Measurements from ENCODE around the gene TEAD1.

The TEAD1 gene

GRCh38 chr11:12666915-12667314, 7.3 kb upstream of the TEAD1 start:
- no peak for DNase-seq

DNA sequence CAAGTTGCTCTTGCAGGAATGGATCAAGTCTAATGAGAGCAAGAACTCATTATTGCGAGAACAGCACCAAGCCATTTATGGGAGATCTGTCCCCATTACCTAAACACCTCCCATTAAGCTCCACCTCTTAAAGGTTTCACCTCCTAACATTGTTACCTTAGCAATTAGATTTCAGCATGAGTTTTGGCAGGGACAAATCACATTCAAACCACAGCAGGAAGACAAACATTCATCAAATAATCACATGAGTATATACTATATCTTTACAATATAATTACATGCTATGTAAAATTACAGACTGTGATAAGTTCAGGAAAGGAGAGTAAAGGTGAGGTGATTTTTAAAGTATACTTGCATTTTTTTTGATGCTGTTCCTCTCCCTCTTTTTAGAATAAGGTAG, 6.6 kb upstream of the TEAD1 start:
- no peak for DNase-seq

DNA sequence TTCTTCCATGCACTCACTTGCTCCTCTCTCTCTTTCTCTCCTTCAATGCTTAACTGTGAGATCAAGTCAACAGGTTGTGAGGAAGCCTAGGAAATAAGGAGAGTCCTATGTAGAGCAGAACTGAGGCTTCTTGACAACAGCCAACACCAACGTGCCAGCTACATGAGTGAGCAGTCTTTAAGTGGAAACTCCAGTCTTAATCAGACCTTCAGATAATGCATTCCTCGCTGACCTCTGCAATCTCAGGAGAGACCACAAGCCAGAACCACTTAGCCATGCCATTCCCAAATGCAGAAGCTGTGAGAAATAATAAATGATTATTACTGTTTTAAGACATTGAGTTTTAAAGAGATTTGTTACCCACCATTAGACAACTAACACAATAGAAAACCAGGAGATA, 6.1 kb upstream of the TEAD1 start:
- no peak for DNase-seq

DNA sequence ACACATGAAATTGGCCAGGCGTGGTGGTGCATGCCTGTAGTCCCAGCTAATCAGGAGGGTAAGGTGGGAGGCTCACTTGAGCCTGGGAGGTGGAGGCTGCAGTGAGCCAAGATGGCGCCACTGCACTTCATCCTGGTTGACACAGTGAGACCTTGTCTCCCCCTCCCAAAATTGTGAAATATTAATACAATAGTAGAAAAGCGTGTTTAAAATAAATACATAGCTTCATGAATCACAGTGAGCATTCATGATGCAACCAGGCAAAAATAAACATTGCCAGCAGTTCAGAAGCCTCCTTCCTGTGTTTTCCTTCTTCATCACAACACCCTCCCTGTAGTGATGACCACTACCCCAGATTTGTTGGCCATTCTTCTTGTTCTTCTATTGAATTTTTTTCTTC, 4.3 kb upstream of the TEAD1 start:
- no peak for DNase-seq

- no peak for DNase-seq
Observed at GRCh38 chr11:12671370-12671769, 2.9 kb upstream of the TEAD1 start.

GRCh38 chr11:12673601-12673923, 659 bp upstream of the TEAD1 start:
- no peak for DNase-seq

DNA sequence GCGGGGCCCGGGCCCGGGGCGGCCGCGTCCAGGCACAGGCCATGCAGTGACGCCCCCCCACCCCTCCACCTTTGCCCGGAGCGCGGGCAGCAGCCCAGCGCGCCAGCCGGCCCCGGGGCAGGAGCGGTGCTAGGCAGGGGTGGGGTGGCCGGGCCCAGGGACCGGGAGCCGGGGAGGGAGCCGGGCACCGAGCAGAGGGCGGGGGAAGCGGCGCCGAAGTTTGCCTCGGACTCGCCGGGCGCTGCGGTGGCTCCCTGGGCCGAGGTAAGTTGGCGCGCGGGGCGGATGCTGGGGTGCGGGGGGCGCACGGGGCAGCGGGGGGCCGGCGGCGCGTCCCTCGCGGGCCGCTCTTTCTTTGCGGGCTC, 332 bp downstream of the TEAD1 start:
- peak in 4 of 58 donors; percentile 41 to 50 (median 48) for DNase-seq

GRCh38 chr11:12674936-12675696, 895 bp downstream of the TEAD1 start:
- DNase-seq = peak in 28 of 58 donors; percentile 5 to 63 (median 24)

DNA sequence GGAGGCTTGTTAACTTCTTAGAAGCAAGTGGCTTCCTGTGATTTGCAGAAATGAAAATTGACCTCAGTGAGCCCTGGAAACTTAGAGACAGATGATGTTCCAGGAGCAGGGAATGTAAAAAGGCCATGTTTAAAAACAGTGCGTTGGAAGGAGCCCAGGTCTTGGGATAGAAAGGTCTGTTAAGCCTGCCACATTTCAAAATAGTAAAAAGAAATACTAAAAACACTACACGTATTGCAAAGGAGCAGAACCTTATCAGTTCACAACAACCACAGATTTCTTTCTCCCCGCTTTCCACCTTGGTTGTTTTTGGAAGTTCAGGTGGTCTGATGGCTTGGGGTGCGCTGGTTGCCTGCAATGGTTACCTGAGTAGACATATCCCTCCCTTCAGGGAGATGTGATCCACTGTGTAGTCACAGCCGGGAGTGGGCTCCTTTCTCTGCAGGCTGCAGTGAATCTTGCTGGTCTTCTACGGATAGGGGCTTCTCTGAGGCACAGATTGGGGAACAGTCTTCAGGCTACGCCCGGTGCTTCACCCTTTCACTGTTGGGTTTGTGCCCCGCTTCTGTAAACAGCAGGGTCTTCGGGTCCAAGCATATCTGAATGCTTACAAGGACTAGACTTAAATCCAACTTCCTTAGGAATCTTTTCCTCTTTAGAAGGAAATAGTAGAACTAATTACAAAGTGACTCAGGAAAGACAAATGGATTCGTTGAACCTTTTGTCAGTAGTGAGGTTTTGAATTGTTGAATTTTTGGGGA, 1.9 kb downstream of the TEAD1 start:
- DNase-seq = peak in 3 of 58 donors; percentile 5 to 16 (median 9)

DNA sequence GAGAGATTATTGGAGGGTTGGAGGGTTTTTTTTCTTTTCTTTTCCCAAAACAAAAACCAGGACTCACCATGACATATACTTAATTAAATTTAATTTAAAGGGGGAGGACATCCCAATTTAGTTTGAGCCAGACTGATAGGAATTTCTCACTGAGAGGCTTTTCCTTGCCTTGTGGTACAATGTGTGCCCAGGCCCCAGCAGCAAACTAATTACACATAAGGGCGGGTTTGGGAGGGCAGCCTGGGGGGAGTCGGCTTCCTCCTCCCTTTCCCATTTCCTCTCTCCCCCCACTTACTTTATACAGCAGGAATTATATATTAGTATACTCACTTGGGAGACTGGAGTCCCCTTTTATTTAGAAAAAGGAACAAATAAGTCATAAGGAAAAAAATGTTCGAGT, 2.9 kb downstream of the TEAD1 start:
- peak in 1 of 58 donors; percentile 6 for DNase-seq

- DNase-seq = no peak
Observed at GRCh38 chr11:12678092-12678491, 3.9 kb downstream of the TEAD1 start.

GRCh38 chr11:12678991-12679390, 4.8 kb downstream of the TEAD1 start:
- no peak for DNase-seq

DNA sequence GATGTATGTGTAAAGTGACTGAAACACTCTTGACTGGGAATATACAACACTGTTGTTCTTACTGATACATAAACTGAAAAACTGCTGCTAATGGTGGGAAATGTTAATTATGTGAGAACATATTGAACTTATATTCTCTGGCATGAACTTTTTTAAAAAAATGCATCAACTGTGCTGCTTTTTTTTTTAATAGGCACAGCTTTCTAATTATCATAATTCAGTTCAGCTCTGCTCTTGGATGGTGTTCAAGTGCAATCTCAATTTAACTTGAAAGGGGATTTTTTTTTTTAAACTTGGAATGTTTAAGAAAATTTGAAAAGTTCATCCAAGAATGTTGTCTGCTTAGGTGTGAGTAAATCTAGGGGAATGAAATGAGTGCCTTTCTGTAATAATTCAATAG, 5.2 kb downstream of the TEAD1 start:
- no peak for DNase-seq

- DNase-seq = peak in 57 of 58 donors; percentile 3 to 92 (median 76)
Observed at GRCh38 chr11:12680246-12680939, 6.2 kb downstream of the TEAD1 start.

GRCh38 chr11:12680940-12681258, 6.7 kb downstream of the TEAD1 start:
- DNase-seq = no peak

DNA sequence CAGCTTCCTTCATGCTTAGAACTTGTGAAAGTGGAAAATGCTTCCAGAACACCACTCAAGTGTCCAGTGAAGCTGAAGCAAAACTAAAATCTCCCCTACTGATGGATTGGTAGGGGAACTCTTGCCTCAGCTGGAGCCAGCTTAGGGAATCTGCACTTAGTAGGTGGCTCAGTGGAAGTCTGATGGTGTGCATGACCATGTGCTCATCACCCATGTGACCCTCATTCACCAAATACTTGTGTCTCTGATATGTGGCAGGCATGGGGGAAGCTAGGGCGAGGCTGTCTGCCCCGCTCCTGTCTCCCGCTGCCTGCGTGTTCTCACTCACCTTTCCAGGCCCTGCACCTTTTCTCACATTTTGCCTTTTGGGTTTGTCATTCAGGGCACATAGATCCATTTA, 7.2 kb downstream of the TEAD1 start:
- DNase-seq = no peak

GRCh38 chr11:12682288-12682687, 8.1 kb downstream of the TEAD1 start:
- no peak for DNase-seq

DNA sequence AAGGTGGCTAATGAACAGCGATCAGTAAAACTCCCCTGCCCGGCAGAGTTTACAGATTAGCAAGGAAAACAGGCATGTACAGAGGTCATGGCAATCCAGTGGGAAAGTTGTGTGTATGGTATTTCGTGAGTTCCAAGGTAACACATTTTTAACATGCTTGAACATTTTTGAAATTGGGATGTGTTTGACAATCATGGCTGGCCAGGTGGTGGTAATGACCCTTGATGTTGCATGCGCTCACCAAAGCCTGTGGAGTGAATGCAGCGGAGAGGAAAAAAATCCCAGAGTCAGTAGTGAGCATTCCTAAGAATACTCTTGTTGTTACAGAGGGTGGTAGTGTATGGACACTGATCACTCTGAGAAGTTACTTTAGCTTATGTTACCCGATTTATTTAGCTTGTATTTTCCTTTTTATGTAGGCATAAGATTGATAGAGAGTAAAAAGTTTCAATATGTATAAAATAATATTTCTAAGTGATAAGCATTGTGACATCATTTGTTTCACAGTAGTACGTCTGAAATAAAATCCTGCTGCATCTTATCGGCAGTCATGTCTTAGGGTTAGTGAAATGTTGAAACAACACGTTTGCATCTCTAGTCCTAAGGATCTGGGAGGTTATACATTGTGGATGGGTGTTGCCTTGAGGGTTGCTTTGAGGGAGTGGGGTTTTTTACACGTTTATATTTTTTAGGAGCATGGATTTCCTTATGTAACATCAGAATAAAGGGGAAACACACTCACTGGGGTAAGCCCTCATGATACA, 8.7 kb downstream of the TEAD1 start:
- no peak for DNase-seq

- DNase-seq = no peak
Observed at GRCh38 chr11:12683874-12684273, 9.7 kb downstream of the TEAD1 start.

DNA sequence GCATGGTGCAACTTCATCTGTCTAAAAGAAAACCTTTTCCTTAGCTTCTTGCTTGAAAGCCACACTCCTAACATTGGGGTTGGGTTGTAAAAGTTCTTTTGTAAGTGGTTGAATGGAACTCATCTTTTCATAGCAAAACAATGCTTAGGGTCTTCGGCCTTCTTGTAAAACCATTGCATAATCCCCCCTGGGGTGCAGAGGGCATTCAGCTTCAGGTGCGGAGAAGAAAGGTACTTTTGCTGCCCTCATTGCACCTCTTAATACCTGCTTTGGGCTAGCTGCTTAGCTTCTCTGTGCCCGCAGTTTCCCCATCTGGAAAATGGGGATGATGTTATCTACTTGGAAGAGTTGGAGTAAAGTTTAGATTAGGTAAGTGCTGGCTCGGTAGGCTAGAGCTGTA, 10.1 kb downstream of the TEAD1 start:
- no peak for DNase-seq

- DNase-seq = no peak
Observed at GRCh38 chr11:12684816-12685215, 10.6 kb downstream of the TEAD1 start.

DNA sequence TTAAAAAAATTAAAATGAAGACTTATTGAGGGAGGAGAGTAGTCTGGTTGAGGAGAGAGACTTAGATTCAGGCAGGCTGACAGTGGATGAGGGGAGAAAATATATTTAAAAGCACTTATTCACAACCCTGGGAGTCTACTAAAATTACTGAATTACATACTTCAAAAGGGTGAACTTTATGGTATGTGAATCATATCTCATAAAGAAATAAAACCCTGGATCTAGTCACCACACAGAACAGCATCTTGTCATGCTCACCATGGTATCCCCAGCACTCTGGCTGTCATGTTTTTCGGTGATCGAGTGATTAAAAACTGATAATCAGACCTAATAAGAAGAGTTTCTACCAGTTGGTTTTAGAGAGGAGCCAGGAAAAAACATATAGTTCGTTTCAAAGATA, 11.0 kb downstream of the TEAD1 start:
- no peak for DNase-seq
